GM19238 (cell line): ENCODE data around the gene OR6K3.

Experiments
- DNase-seq: peaks from one replicate; pipeline ENCODE4 v3.0.0; 2011; ENCODE audit warnings: low spot score; ENCODE audit not compliant: insufficient read length

The OR6K3 gene

GRCh38 chr1:158687037-158687436 is 33.5 kb downstream of the OR6K3 start:
- no peak for DNase-seq

- DNase-seq, result no peak
These were observed 34.2 kb downstream of the OR6K3 start, which contains the start of gene SPTA1 for GRCh38 chr1:158686111-158687009. Gene SPTA1, minus strand, starts transcription at chr1:158686715. Its CDS starts 198 bp downstream, at chr1:158686517.

- DNase-seq, result no peak
These were observed 35.4 kb downstream of the OR6K3 start for GRCh38 chr1:158685085-158685484.

GRCh38 chr1:158681606-158682005 is 38.9 kb downstream of the OR6K3 start:
- no peak for DNase-seq

- DNase-seq, result no peak
These were observed 41.2 kb downstream of the OR6K3 start for GRCh38 chr1:158679289-158679688.

GRCh38 chr1:158675563-158676323 is 44.8 kb downstream of the OR6K3 start:
- DNase-seq, result no peak

- no peak for DNase-seq
These were observed 46.2 kb downstream of the OR6K3 start for GRCh38 chr1:158674302-158674701.
